Central memory CD4-positive, alpha-beta T cell (primary cell): ENCODE measurements around the gene ITPK1.

Source experiments
- DNase-seq: peaks from one replicate; pipeline ENCODE4 v3.0.0; 2022

The ITPK1 gene

DNA sequence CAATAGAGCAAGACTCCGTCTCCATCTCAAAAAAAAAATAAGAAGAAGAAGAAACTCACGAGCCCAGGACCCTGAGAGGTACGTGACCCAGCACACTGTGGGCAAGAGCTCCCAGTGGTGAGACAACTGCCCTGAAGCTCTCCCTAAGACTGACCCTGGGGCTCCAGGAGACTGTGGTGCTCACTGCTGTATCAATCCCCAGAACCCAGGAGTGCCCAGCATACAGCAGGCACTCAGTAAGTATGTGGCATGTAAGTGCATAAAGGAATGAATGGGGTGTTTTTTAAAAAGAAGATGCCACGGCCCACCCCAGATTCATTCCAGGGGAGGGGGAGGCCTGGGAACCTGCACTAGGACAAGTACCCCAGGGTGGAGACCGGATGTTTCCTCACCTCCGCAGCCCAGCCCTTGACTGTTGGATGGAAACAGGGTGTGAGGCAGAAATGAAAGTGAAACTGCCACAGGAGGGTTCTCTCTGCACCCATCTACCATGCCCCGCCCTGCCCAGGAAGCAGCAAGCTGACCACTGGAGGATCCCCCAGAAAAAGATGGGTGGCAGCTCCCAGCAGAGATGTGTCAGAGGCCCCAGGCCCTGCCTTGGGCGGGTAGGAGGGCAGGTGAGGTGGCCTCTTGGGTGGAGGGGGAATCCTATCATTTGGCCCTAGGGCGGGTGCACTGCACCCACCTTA lies 12.2 kb downstream of the ITPK1 start:
- DNase-seq, result peak; percentile 56

DNA sequence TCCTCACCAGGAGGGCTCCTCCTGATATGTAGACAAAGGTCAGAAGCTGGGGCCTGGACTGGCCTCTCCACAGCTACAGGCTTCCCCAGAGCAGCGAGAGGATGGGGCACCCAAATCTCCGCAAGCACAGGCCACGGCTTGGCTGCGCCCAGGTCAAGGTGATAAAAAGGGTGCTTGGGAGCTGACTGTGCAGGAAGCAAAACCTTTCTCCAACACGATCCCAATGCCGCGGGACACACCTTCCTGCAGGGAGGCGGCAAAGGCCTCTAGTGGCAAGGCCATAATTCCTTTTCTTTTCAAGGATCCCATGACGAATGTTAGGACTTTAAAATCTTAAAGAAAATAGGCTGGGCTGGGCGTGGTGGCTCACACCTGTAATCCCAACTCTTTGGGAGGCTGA lies 13.6 kb downstream of the ITPK1 start:
- DNase-seq, result no peak

DNA sequence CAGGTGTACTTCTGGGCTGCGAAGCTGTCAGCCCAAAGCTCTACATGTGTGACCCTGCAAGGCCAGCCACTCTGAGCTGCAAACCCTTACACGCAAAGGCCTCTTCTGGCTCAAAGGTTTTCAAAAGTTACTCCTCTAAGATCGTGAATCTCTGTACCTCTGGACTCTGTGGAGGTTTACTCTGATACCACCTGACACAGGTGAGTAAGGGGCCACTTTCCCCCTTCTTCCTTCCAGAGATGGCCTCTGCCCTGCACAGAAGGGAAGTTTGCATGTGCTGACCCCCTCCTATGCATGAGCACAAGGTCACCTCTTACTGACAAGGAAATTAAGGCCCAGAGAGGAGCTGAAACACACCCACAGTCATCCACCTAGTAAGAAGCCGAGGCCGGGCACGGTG lies 14.5 kb downstream of the ITPK1 start:
- DNase-seq, result no peak

DNA sequence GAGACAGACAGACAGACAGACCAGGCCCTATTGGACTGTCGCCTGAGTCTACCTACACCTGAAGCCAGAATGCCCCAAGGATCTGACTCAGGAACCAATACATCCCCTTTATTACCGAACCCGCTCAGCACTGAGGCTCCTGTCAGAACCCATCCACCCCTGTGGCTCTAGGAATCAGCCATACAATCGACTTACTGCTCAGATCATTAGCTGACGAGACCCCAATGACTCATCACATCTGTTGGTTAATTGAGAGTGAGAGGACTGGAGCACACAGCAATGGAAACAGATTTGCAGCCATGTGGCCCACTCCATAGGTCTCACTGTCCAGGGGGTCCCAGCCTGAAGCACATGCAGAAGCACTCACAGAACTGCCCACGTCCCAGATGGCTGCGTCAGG lies 15.2 kb downstream of the ITPK1 start:
- DNase-seq, result no peak

DNA sequence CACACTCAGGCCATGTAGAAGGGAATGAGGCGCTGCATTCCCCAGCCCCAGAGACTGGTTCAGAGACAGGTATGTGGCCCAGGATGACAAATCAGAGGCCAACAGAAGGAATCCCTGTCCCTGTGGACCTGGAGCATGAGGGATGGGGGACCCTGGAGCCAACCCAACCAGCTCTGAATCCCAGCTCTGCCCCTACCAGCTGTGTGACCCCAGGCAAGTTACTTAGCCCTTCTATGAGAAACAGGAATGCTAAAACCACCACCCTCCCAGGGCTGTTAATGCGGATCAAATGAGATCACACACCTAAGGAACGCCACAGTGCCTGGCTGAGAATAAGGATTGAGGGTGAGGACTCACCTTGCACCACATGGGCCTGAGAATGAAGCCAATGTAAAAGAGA lies 15.6 kb downstream of the ITPK1 start:
- no peak for DNase-seq

DNA sequence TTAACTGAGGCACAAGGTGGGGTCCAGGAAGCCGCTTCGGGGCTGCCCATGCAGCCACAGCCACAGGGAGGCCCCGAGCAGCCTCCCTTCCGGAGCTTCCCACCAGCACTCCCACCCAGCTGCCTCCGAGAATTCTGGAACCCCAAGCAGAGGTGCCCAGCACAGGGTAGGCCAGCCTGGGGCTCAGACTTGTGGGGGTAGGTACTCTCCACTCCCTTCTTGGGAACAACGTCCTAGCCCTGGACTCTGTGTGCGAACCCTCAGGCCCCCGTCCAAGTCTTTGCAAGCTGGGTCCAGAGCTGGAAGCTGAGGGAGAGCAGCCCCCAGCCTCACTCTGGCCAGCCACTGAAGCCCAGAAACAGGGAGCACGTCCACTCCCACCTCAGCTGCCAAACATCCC lies 16.1 kb downstream of the ITPK1 start:
- no peak for DNase-seq

DNA sequence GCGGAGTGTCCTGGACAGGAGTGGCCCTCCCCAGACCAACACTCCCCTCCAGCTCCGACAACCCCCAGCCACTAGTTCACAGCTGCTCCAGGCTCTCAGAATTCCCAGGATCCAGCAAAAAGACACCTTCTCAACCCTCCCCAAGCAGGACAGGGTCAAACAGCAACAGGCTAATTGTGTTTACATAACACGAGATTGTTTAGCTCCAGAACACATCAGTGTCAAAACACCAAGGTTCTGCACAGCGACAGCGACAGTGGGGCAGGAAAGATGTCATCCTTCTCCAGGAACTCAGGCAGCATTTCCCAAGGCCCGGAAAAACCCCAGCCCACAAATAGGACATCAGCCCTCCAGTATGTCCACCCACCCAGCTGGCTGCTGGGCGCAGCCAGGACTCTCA lies 16.5 kb downstream of the ITPK1 start:
- DNase-seq, result no peak

DNA sequence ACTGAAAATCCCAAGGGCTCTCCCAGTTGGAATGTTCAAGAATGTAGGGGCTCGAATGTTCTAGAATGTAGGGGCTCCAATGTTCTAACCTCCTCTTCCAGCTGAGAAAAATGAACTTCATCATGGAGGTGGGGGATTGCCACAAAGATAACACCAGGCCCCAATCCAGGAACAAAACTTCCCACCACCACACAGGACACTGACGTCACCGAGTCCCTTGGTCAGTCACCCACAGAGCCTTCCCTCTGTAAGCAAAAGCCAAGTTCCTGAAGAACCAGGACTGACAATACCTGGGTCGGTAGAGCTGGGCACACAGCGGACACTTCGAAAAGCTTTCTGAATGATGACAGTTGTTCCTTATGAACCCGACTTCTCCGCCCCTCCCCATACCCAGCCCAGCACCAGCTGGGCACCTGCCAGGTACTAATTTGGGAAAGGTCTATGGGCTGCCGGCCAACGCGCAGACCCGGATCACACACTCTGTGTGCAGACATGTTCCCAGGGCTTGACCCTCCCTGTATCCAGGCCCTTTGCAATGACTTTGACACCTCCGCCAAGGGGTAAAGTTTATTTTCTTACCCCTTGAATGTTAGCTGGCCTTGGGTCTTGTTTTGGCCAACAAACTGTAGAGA lies 18.9 kb downstream of the ITPK1 start:
- DNase-seq, result no peak

DNA sequence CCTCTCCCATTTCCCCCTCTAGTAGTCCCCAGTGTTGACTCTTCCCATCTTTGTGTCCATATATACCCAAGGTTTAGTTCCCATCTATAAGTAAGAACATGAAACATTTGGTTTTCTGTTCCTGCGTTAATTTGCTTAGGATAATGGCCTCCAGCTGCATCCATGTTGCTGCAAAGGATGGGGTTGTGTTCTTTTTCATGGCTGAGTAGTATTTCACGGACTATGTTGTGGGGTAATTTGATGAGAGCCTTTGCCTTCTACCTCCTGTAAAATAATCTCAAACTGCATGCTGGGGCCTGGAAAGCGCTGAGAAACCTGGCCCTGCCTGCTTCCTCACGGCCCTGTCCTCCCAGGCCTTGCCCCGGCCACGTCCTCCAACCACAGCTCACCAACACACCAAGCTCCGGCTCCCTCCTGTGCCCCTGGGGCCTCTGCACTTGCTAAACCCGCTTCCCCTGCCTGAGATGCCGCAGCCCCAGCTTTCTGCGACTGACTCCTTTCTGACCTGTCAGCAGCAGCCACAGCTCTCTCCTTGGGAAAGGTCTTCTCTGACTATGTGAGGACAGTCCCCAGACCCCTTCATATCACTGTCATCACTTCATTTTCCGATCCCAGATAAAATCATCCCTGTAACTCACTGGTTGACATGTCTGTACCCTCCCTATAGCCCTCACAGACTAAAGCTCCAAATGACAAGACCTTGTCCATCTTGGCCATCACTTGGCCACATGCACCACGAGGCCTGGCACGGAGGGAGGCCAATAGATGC lies 19.8 kb downstream of the ITPK1 start:
- DNase-seq, result no peak

DNA sequence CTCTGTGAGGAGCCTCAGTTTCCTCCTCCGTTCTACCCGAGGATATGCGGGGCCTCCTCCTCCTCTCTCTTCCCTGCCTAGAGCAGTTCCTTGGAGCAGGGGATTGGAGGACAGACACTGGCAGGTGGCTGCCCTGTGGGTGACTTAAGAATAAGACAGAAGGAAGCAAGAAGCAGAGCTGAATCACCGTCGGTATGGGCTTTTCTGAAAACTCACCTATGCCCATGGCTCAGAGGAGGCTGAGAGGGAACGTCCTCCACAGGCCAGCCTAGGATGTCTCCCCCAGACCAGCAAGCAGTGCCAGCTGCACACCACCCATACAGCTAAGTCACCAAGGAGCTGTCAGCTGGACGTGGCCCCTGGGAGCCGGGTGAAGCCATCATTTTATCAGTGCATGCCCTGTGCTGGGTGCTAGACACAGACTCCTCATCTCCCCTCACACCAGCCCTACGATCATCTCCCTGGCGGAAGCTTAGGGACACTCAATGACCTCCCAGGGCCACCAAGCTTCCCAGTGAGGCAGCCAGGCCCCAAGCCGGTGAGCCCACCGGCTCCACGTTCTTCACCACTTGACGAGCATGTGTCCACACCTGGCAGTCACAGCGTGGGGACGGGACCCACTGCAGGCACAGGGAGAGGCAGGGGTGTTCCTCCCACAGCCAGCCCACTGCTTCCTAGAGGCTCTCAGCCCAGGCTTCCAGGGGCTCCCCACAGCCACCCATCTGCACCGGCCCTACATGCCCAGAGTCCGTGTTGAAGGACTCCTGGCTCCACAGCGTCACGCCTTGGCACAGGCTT lies 21.4 kb downstream of the ITPK1 start:
- no peak for DNase-seq

DNA sequence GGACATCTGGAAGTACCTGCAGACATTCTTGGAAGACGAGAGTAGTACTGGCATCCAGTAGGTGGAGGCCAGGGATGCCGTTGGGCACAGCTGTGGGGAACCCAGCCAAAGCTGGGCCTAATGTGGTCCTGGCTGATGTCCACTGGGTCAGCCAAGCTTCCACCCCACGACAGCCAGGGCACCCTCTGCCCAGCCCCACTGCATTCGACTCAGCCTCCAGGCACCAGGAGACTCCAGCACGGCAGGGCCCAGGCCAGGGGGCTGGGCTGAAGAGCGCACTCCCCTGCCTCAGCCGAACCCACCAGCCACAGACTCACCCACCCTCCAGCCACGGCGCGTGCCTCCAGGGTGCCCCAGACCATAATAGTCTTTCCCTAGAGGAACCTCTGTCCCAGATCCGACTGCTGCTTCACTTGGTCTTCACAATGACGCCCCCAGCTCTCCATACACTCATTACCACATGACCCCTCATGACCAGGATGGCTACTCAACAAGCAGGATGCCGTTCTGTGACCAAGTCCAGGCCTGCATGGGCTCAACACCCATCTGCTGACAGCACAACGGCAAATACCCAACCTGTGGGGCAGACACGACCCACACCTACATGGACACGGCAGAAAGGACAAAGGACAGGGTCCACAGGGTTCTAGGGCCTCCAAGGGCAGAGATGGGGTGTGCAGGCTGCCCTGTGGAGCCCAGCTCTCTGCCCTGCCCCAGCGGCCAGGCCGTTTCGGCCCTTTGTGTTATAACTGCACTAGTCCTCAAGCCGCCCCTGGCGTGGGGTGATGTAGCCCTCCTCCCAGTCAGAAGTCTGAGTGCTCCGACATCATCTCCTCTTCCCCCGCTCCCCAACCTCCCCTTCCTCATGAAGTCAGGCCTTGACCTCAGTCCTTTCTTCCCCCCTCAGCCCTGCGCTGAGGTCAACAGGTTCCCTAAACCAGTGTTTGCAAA lies 22.8 kb downstream of the ITPK1 start:
- DNase-seq, result no peak

DNA sequence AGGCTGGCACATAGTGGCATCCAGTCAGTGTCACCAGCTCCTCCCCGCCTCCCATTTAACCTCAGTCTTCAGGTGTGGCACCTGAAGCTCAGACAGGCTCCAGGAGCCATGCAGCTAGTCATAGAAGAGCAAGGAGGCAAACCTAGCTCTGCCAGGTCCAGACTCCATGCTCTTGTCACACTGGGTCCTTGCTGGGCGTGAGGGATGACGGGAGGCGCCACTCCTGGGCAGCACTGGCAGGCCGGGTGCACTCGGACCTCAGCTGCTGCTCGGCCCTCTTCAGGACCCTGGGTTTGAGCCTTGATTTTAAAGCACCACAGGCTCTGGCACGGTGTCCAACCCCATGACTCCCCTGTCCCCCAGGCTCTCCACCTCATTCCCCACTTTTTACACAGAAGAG lies 24.1 kb downstream of the ITPK1 start:
- DNase-seq, result no peak

DNA sequence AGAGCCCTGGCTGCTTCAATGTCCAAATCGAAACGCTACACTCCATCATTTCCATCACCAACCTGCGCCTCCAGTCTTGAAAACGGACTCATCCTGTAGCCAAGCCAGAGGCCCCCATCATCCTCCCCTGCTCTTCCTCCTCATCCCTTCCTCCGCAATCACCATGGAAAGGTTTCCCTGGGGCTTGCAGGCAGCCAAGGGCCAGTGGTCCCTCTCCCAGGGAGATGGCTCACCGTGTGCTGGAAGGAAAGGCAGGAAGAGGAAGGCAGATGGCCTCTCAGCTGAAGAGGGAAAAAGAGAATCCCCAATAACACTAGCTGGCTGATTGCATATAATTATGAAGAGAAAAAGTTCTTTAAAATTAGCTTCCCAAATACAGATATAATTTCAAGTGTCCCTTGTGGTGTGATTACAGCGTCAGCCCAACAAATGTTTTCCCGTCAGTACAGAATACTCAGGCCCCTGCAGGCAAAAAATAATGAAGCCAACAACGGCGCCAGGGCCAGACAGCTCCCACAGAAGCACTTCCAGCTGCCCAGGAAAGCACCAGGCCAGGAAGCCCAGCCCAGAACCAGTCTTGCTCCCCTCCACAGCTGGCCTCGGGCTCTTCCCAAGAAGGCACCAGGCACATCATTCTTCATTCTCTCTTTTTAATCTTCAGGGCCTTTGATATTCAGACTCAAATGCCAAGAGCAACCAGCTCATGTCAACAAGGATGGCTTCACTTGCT lies 24.7 kb downstream of the ITPK1 start:
- no peak for DNase-seq

DNA sequence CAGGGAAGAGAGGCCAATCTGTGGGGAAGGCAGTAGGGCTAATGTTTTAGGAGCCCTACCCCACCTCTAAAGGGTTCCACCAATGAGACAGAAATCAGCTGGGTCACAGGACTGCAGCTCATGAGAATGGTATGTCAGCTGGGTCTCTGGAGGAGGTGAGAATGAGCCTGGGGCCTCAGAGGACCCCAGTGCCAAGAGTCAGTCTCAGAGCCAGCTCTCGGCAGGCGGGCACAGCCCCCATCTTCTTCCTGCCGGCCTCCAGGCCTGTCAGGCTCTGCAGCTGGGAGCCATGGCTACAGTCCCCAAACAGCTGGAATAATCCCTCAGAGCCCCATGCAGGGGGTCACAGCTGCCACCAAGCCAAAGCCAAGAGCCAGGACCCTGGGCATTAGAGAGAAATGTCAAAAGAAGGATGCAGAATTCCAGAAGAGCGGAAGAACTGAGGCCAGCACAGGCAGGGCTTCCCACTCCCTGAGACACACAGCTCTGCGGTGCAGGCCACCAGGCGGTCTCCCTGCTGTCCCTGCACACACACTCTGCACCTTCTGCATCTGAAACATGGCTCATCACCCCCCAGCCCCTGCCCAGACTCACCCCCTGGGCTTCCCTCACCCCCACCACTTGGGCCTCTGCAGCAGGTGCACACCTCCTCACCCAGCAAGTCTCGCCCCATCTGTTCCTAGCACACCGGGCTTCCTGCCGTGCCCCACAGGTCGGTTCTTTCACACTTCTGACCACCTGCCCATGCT lies 26.0 kb downstream of the ITPK1 start:
- no peak for DNase-seq

DNA sequence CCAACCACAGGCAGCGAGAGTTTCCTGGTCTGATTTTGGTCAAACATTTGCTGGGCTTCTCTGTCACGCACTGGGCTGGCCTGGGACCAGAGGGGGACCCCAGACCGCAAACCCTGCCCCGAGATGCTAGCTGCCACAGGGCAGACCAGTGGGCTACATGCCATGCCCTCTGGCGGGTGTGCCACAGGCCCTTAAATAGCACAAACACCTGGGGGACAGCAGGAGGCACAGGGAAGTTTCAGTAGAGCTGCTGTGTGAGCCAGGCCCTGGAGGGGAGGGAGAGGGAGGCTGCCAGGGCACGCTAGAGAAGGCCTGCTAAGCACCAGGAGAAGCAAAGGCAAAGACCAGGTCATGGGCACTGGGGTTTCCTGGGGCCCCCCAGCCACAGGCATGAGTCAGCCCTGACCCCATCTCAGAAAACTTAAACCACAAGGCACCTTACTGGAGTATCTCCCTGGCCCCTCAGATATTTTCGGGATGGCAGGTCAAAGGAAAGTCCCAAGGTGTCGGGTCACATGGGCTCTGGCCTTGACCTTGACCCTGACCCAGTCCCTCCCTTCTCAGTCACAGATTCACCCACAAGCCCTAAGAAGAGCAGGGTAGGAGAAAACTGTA lies 29.2 kb downstream of the ITPK1 start:
- DNase-seq, result no peak

DNA sequence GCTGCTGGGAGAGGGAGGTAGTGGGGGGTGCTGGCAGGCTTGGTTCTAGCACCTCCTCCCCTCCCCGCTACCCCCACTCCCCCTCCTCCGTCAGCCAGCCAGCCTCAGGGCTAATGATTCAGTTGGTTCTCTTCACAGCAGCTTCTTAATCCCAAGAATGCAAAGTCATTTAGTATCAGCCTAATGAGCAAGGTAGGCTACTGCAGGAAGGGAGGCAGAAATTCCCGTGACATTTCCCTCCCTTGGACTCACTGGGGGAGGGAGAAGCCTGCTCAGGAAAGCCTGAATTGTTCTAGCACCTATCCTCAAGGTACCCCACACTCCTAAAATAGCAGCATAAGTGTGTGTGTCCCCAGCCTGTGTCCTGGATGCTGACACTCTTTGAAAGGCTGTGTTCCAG lies 29.8 kb downstream of the ITPK1 start:
- no peak for DNase-seq

DNA sequence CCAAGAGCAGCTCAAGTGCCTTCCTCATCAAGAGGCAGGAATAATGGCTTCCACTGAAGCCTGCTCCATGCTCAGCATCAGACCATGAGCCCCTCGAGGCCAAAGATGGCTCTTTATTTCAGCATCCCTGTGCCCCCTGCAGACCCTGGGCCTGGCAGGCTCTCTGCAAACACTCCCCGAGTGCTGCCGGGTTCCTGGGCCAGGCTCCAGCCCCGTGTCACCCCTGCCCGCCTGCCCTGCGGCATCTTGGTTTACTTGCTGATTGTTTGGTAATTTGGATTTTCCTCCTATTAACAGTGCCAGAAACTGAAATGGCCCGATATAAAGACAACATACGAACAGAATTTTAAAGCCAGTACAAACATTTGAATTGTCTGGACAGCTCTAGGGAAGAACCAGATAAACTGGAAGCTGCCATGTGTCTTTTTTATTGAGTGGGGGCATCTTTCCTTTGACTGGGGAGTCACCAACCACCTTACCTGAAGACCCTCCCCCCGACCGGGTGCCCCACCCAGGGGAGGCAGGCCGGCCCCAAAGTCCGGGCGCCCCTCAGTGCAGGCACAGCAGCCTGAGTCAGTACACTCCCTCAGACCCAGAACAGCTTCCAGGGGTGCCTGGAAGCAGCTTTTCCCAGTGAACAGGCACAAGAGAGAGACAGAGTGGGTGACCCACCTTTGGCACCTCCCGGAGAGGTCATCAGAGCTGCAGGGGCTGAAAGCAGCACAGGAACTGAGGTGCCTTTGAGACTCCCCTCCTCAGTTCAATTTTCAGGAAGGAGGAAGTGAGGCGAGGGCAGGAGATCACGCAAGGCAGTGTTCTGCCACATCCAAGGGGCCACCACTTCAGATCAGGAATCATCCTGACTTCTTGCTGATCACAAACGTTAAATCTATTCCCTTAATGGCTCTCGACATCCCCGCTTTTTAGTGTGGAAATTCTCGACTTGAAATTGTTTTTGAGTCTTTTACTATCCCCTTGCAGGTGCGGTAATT lies 30.6 kb downstream of the ITPK1 start:
- DNase-seq, result no peak

DNA sequence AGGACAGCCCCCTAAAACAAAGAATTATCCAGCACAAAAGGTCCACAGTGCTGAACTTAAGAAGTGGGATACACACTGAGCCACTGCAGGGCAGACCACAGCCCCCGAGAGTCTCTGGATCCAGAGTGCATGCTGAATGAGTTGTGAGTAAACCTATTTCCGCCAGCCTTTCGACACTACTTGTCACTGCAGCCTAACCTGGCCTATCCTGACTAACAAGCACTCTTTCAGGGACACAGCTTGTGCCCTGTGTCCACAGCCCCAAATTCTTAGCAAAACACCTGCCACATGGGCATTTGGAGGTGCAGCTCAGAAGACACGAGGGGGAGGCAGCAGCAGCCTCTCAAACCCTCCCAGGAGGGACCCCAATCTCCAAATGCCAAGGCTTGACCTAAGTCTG lies 31.3 kb downstream of the ITPK1 start:
- no peak for DNase-seq

DNA sequence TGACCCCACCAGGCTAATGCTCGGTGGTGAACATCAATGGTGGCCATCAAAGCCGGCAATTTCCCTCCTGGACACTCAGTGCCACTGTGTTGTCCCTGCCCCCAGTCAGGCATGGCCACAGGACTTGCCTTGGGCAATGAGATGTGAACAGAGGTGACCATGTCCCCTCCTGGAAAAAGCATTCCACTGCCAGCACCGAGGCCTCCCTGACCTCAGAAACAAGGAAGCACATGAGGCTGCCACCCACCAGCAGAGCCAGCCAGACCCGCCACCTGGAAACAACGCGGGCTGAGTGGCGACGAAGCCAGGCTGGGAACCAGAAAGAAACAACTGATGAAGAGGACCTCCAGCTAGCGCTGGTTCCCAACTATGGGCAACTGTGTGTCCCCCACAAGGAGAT lies 31.8 kb downstream of the ITPK1 start:
- no peak for DNase-seq
